H54 (cell line): ENCODE results near the gene SIGLEC1.

Experiments
- DNase-seq: peaks from one replicate; pipeline ENCODE4 v3.0.0; 2011; ENCODE audit warnings: low spot score, mixed read lengths; ENCODE audit not compliant: insufficient read length
- FAIRE-seq: peaks from 3 replicates; lab custom pipeline; 2011; peaks lifted over from hg19 to GRCh38; lab: Jason Lieb, UNC
- POLR2A ChIP-seq: IDR thresholded peaks from 2 replicates; pipeline ENCODE4 v1.6.1; 2011; ENCODE audit warnings: low read depth, mild to moderate bottlenecking, low read length

SIGLEC1 gene

GRCh38 chr20:3707508-3707899 lies 4.9 kb downstream of the SIGLEC1 start:
- TF ChIP-seq POLR2A: no peak
- FAIRE-seq (no peak), DNase-seq (no peak)

- no peak for TF ChIP-seq POLR2A
- DNase-seq (peak; percentile 45), FAIRE-seq (no peak)
Measured at GRCh38 chr20:3706774-3707507, 5.5 kb downstream of the SIGLEC1 start.

GRCh38 chr20:3705970-3706739 lies 6.2 kb downstream of the SIGLEC1 start:
- FAIRE-seq: no peak
- TF ChIP-seq POLR2A: no peak
- no peak for DNase-seq

- no peak for TF ChIP-seq POLR2A
- DNase-seq (no peak), FAIRE-seq (no peak)
Measured at GRCh38 chr20:3705491-3705969, 6.9 kb downstream of the SIGLEC1 start.

GRCh38 chr20:3704087-3704486 lies 8.3 kb downstream of the SIGLEC1 start:
- FAIRE-seq (no peak), DNase-seq (no peak)
- TF ChIP-seq POLR2A: no peak

- DNase-seq (no peak), FAIRE-seq (no peak)
- TF ChIP-seq POLR2A: no peak
Measured at GRCh38 chr20:3702611-3703391, 9.6 kb downstream of the SIGLEC1 start.

GRCh38 chr20:3701061-3701998 lies 11.1 kb downstream of the SIGLEC1 start:
- DNase-seq (no peak), FAIRE-seq (no peak)
- no peak for TF ChIP-seq POLR2A

GRCh38 chr20:3699037-3699436 lies 13.4 kb downstream of the SIGLEC1 start:
- DNase-seq: no peak

GRCh38 chr20:3698591-3699001 lies 13.8 kb downstream of the SIGLEC1 start:
- no peak for TF ChIP-seq POLR2A
- FAIRE-seq: no peak
- DNase-seq: no peak

More at GRCh38 chr20:3699037-3699436, 13.4 kb downstream of the SIGLEC1 start:
- TF ChIP-seq POLR2A: no peak
- FAIRE-seq: no peak

GRCh38 chr20:3697588-3698305 lies 14.7 kb downstream of the SIGLEC1 start:
- DNase-seq: no peak
- TF ChIP-seq POLR2A: no peak
- FAIRE-seq: no peak

GRCh38 chr20:3696745-3697587 lies 15.4 kb downstream of the SIGLEC1 start:
- no peak for FAIRE-seq
- no peak for DNase-seq
- TF ChIP-seq POLR2A: no peak

GRCh38 chr20:3696200-3696599 lies 16.2 kb downstream of the SIGLEC1 start:
- FAIRE-seq (no peak), DNase-seq (no peak)
- no peak for TF ChIP-seq POLR2A
